ENCODE data around the gene CTNNA3.

CTNNA3 gene

GRCh38 chr10:66828957-66829356, 867.0 kb downstream of the CTNNA3 start:
- no peak for DNase-seq (ENCODE audit: low read depth)
- H3K4me3 ChIP-seq (ENCODE audit: low read length): no peak overlapping the region
- TF ChIP-seq, protein P1, sequence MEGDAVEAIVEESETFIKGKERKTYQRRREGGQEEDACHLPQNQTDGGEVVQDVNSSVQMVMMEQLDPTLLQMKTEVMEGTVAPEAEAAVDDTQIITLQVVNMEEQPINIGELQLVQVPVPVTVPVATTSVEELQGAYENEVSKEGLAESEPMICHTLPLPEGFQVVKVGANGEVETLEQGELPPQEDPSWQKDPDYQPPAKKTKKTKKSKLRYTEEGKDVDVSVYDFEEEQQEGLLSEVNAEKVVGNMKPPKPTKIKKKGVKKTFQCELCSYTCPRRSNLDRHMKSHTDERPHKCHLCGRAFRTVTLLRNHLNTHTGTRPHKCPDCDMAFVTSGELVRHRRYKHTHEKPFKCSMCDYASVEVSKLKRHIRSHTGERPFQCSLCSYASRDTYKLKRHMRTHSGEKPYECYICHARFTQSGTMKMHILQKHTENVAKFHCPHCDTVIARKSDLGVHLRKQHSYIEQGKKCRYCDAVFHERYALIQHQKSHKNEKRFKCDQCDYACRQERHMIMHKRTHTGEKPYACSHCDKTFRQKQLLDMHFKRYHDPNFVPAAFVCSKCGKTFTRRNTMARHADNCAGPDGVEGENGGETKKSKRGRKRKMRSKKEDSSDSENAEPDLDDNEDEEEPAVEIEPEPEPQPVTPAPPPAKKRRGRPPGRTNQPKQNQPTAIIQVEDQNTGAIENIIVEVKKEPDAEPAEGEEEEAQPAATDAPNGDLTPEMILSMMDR (IDR thresholded peaks at IDR 0.05; ENCODE audit: insufficient read depth, low read depth, low read length, missing control alignments): no peak

- TF ChIP-seq, protein P1 (IDR thresholded peaks at IDR 0.05; ENCODE audit: insufficient read depth, low read depth, low read length, missing control alignments): no peak
- DNase-seq (ENCODE audit: low read depth): peak; percentile 64
- no peak overlapping the region for H3K4me3 ChIP-seq (ENCODE audit: low read length)
Observed at GRCh38 chr10:66827353-66827752, 868.6 kb downstream of the CTNNA3 start.

DNA sequence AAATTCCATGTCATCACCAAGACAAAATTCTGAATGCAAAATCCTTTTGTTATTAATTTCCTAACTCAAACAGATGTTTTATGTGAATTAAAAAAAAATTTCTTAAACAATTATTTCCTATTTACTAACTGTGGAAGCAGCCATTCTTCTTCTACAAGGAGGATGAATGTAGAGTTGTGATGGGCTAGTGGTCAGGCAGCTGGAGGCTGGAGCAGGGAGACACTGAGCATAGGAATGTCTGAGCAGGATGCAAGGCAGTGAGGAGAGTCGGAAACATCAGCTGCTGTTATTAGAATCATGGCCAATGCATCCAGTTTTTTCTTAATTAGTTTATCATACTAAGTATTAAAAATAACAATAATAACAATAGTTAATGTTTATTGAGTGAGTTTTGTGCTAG, 872.7 kb downstream of the CTNNA3 start:
- TF ChIP-seq, protein P1 (IDR thresholded peaks at IDR 0.05; ENCODE audit: insufficient read depth, low read depth, low read length, missing control alignments): no peak
- H3K4me3 ChIP-seq (ENCODE audit: low read length): no peak overlapping the region
- DNase-seq (ENCODE audit: low read depth): no peak

GRCh38 chr10:66822801-66823200, 873.2 kb downstream of the CTNNA3 start:
- TF ChIP-seq, protein P1 (IDR thresholded peaks at IDR 0.05; ENCODE audit: insufficient read depth, low read depth, low read length, missing control alignments): no peak
- H3K4me3 ChIP-seq (ENCODE audit: low read length): no peak overlapping the region
- DNase-seq (ENCODE audit: low read depth): no peak

- no peak overlapping the region for H3K4me3 ChIP-seq (ENCODE audit: low read length)
- no peak for DNase-seq (ENCODE audit: low read depth)
- TF ChIP-seq, protein P1 (IDR thresholded peaks at IDR 0.05; ENCODE audit: insufficient read depth, low read depth, low read length, missing control alignments): no peak
Observed at GRCh38 chr10:66819691-66820090, 876.3 kb downstream of the CTNNA3 start.

DNA sequence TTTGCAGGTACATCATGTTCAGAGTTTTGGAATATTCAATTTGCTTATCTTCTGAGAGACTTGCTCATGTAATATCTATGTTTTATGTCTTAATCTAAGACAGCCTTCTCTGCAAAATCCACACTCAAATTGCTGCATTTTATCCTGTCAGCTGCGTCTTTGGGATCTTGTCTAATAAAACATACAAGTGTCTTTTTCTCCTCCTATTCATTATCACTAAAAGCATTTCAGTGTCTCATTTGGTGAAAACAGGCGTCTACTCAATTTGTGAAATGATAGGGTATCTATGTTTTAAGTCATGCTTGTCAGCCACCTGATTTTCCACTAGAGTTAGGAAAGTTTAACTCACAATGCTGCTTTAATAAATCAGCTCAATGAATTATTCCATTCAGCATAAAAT, 882.9 kb downstream of the CTNNA3 start:
- no peak overlapping the region for H3K4me3 ChIP-seq (ENCODE audit: low read length)
- TF ChIP-seq, protein P1 (IDR thresholded peaks at IDR 0.05; ENCODE audit: insufficient read depth, low read depth, low read length, missing control alignments): no peak
- DNase-seq (ENCODE audit: low read depth): no peak

- no peak for DNase-seq (ENCODE audit: low read depth)
- TF ChIP-seq, protein P1 (IDR thresholded peaks at IDR 0.05; ENCODE audit: insufficient read depth, low read depth, low read length, missing control alignments): no peak
- H3K4me3 ChIP-seq (ENCODE audit: low read length): no peak overlapping the region
Observed at GRCh38 chr10:66811211-66811610, 884.8 kb downstream of the CTNNA3 start.

All from epithelial cell of esophagus (primary cell).